ENCODE data around the gene AP2M1. TPM values are rescaled to one million over a fixed set of nuclear protein-coding genes. Genes with fewer than 3 reads are reported as not detected.

The AP2M1 gene
- total and polyA plus RNA-seq, 10 of the 15 experiments (the other 5 are each of a cell fraction or from before 2014, with no cell fraction given), result 65.6 to 356 (median 161) TPM

- TF ChIP-seq, protein P1, sequence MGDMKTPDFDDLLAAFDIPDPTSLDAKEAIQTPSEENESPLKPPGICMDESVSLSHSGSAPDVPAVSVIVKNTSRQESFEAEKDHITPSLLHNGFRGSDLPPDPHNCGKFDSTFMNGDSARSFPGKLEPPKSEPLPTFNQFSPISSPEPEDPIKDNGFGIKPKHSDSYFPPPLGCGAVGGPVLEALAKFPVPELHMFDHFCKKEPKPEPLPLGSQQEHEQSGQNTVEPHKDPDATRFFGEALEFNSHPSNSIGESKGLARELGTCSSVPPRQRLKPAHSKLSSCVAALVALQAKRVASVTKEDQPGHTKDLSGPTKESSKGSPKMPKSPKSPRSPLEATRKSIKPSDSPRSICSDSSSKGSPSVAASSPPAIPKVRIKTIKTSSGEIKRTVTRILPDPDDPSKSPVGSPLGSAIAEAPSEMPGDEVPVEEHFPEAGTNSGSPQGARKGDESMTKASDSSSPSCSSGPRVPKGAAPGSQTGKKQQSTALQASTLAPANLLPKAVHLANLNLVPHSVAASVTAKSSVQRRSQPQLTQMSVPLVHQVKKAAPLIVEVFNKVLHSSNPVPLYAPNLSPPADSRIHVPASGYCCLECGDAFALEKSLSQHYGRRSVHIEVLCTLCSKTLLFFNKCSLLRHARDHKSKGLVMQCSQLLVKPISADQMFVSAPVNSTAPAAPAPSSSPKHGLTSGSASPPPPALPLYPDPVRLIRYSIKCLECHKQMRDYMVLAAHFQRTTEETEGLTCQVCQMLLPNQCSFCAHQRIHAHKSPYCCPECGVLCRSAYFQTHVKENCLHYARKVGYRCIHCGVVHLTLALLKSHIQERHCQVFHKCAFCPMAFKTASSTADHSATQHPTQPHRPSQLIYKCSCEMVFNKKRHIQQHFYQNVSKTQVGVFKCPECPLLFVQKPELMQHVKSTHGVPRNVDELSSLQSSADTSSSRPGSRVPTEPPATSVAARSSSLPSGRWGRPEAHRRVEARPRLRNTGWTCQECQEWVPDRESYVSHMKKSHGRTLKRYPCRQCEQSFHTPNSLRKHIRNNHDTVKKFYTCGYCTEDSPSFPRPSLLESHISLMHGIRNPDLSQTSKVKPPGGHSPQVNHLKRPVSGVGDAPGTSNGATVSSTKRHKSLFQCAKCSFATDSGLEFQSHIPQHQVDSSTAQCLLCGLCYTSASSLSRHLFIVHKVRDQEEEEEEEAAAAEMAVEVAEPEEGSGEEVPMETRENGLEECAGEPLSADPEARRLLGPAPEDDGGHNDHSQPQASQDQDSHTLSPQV (IDR thresholded peaks at IDR 0.05), result no peak
- TF ChIP-seq YY1 (IDR thresholded peaks at IDR 0.05; ENCODE audit: low read depth, low read length), result no peak
- TF ChIP-seq SRF (IDR thresholded peaks at IDR 0.05; ENCODE audit: low read depth in 2 of 2, low read length in 2 of 2), result no peak
- TF ChIP-seq GATAD2B (conservative IDR thresholded peaks at IDR 0.05; ENCODE audit: low read depth), result 0 out of 2 replicates have a peak, but pooled peaks have one; percentile 50
- TF ChIP-seq SREBF2 (IDR thresholded peaks at IDR 0.05; ENCODE audit: low read length), result no peak
- peak in 1 of 2 experiments; percentile 38; a peak in 1 of 3 replicates for TF ChIP-seq EGR1 (IDR thresholded peaks at IDR 0.05; ENCODE audit: borderline replicate concordance in 1 of 2, low read depth in 2 of 2, low read length in 2 of 2)
- TF ChIP-seq ESRRA (IDR thresholded peaks at IDR 0.05; ENCODE audit: low read length), result no peak
- no peak for TF ChIP-seq CBX5 (IDR thresholded peaks at IDR 0.05; ENCODE audit: low read depth)
- TF ChIP-seq, protein P2, sequence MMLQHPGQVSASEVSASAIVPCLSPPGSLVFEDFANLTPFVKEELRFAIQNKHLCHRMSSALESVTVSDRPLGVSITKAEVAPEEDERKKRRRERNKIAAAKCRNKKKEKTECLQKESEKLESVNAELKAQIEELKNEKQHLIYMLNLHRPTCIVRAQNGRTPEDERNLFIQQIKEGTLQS (IDR thresholded peaks at IDR 0.05; ENCODE audit: borderline replicate concordance, extremely low read depth, low read depth, low read length), result no peak
- TF ChIP-seq, protein P3, sequence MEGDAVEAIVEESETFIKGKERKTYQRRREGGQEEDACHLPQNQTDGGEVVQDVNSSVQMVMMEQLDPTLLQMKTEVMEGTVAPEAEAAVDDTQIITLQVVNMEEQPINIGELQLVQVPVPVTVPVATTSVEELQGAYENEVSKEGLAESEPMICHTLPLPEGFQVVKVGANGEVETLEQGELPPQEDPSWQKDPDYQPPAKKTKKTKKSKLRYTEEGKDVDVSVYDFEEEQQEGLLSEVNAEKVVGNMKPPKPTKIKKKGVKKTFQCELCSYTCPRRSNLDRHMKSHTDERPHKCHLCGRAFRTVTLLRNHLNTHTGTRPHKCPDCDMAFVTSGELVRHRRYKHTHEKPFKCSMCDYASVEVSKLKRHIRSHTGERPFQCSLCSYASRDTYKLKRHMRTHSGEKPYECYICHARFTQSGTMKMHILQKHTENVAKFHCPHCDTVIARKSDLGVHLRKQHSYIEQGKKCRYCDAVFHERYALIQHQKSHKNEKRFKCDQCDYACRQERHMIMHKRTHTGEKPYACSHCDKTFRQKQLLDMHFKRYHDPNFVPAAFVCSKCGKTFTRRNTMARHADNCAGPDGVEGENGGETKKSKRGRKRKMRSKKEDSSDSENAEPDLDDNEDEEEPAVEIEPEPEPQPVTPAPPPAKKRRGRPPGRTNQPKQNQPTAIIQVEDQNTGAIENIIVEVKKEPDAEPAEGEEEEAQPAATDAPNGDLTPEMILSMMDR (IDR thresholded peaks at IDR 0.05 in 2 of 3, conservative IDR thresholded peaks at IDR 0.05 in 1 of 3; ENCODE audit: control insufficient read depth in 2 of 3, extremely low read depth in 1 of 3, insufficient read depth in 1 of 3, low read depth in 3 of 3, low read length in 3 of 3), result 0 out of 6 replicates have a peak, but pooled peaks of 1 of the 3 experiments have one; percentile 4
- TF ChIP-seq FOS (IDR thresholded peaks at IDR 0.05; ENCODE audit: borderline replicate concordance, extremely low read depth, insufficient read length), result no peak
- TF ChIP-seq, protein P4, sequence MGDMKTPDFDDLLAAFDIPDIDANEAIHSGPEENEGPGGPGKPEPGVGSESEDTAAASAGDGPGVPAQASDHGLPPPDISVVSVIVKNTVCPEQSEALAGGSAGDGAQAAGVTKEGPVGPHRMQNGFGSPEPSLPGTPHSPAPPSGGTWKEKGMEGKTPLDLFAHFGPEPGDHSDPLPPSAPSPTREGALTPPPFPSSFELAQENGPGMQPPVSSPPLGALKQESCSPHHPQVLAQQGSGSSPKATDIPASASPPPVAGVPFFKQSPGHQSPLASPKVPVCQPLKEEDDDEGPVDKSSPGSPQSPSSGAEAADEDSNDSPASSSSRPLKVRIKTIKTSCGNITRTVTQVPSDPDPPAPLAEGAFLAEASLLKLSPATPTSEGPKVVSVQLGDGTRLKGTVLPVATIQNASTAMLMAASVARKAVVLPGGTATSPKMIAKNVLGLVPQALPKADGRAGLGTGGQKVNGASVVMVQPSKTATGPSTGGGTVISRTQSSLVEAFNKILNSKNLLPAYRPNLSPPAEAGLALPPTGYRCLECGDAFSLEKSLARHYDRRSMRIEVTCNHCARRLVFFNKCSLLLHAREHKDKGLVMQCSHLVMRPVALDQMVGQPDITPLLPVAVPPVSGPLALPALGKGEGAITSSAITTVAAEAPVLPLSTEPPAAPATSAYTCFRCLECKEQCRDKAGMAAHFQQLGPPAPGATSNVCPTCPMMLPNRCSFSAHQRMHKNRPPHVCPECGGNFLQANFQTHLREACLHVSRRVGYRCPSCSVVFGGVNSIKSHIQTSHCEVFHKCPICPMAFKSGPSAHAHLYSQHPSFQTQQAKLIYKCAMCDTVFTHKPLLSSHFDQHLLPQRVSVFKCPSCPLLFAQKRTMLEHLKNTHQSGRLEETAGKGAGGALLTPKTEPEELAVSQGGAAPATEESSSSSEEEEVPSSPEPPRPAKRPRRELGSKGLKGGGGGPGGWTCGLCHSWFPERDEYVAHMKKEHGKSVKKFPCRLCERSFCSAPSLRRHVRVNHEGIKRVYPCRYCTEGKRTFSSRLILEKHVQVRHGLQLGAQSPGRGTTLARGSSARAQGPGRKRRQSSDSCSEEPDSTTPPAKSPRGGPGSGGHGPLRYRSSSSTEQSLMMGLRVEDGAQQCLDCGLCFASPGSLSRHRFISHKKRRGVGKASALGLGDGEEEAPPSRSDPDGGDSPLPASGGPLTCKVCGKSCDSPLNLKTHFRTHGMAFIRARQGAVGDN (IDR thresholded peaks at IDR 0.05), result 0 out of 2 replicates have a peak, but pooled peaks have one; percentile 11
- TF ChIP-seq ZBED1 (IDR thresholded peaks at IDR 0.05; ENCODE audit: borderline replicate concordance), result no peak
These were observed 19.6 kb upstream of the AP2M1 start, which contains the start of gene DVL3 (continued) for GRCh38 chr3:184154885-184155643.

Measured in GM12878 (cell line).